NCI-H345 treated with DMSO at 0.1 percent for 48 hours (cell line): ENCODE results near the gene UQCR10.

Experiments
- DNase-seq: peaks from one replicate; lab custom pipeline; 2025; ENCODE audit not compliant: unreplicated experiment; lab: John Stamatoyannopoulos, UW

The UQCR10 gene

DNA sequence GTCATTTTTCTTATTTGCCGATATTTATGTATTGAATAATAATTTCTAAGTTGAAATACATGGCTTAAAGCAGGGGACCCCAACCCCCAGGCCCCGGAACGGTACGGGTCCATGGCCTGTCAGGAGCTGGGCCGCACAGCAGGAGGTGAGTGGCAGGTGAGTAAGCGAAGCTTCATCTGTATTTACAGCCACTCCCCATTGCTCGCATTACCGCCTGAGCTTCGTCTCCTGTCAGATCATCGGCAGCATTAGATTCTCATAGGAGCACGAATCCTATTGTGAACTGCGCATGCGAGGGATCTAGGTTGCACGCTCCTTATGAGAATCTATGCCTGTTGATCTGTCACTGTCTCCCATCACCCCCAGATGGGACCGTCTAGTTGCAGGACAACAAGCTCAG lies 4.9 kb upstream of the UQCR10 start:
- DNase-seq: no peak

DNA sequence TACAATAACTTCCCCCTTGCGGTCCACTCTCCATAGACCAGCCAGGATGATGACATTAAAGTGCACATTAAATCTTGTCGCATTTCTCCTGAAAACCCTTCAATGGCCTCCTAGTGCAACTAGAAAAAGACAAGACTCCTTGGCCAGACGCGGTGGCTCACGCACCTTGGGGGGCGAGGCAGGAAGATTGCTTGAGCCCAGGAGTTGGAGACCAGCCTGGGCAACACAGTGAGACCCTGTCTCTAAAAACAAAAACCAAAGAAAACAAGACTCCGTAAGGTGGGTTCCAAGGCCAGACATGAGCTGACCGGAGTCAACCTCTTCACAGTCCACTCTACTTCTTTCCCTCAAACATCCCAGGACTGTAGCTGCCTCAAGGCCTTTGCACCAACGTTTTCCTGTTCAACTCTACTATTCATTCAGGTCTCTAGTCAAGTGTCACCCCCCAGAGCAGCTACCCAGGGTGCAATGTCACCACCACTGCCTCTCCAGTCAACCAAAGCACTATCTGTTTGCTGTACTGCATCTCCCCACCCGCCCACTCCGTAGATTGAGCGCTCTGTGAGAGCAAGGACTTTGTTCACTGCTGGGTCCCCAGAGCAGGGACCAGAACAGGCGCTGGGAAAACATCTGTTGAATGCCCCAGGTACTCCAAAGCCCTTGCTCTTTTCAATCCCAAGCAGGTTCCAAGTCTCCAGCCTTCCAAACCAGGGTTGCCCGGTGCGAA lies 1.1 kb upstream of the UQCR10 start:
- no peak for DNase-seq

- DNase-seq: peak; percentile 92
Measured at GRCh38 chr22:29766632-29767170, 468 bp upstream of the UQCR10 start, which contains the start of gene ZMAT5. ZMAT5 (minus strand) TSS chr22:29767007; CDS start chr22:29748544, 18,463 bp downstream.

GRCh38 chr22:29768052-29768693 lies 1.0 kb downstream of the UQCR10 start:
- DNase-seq: no peak

DNA sequence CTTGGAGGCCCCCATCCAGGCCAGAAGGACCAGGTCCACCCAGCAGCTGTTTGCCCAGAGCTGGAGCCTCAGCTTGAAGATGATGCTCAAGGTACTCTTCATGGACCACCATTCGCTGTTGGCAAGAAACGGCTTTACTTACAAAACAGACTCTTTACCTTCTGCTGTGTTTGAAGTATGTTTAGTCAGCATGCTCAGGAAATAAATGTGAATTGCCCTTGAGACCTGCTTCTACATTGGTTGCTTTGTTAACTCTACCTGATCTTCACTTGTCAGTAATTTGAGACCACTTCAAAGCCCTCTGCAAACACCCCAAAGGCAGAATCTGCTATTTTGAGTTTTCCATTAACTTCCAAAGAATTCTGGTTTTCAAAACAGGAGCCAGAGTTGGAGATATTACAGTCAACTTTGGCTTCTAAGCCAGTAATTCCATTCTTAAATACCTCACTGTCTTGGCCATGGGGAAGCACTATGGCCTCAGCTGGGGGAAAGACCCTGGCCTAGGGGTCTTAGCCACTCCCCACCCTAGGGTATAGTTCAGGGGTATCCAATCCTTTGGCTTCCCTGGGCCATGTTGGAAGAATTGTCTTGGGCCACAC lies 2.7 kb downstream of the UQCR10 start:
- DNase-seq: no peak

- DNase-seq: no peak
Measured at GRCh38 chr22:29772170-29772641, 5.0 kb downstream of the UQCR10 start.

GRCh38 chr22:29773233-29773632 lies 6.1 kb downstream of the UQCR10 start:
- no peak for DNase-seq

DNA sequence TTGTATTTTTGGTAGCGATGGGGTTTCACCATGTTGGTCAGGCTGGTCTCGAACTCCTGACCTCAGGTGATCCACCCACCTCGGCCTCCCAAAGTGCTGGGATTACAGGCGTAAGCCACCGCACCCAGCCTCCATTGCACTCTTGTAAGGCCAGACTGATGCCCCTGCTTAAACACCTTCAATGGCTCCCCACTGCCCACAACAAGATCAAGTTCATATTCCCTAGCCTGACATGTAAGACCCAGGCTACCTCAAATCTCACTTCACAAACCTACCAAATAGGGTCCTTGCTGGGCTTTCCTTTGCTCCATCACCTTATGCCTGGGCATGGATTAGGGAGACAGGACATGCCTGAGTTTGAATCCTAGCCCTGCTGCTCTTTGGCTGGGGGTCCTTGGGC lies 13.1 kb downstream of the UQCR10 start:
- DNase-seq: no peak

DNA sequence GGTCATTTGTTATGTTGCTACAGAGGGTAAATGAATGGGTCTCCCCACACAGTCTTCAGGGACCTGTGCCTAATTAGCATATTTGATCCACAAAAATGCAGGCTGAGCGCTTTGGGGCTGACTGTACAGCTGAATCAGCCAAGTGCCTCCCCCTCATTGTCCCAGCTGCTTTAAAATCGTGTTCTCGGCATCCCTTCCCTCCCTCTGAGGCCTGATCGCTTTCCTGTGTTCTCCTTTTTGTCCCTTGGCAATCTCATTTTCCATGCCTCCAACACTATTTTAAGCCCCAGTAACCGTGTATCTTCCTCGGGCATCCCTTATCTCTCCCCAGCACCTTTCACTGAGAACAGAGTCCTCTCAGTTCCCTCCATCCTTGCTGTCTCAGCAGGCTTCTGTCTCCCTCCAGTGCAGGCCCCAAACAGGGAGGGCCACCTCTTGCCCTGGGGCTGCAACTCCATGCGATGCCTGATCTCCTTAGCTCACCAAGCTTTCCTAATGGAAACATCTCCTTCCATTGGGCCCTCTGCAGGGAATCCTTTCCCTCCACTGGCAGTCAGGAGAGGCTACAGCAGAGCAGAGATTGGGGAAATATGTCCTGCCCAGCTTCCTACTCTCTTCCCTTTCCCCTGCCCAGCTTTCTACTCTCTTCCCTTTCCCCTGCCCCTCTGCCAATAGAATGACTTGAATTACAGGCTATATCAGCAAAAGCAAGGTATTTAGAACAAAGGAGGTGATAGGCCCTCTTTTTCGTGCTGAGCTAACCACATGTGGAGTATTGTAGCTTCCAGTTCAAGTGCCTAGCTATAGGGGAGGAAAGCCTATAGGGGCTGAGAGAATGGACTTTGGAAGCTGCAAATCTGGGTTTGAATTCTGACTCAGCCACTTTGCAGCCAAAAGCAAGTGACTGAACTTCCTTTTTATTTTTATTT lies 13.8 kb downstream of the UQCR10 start:
- no peak for DNase-seq

DNA sequence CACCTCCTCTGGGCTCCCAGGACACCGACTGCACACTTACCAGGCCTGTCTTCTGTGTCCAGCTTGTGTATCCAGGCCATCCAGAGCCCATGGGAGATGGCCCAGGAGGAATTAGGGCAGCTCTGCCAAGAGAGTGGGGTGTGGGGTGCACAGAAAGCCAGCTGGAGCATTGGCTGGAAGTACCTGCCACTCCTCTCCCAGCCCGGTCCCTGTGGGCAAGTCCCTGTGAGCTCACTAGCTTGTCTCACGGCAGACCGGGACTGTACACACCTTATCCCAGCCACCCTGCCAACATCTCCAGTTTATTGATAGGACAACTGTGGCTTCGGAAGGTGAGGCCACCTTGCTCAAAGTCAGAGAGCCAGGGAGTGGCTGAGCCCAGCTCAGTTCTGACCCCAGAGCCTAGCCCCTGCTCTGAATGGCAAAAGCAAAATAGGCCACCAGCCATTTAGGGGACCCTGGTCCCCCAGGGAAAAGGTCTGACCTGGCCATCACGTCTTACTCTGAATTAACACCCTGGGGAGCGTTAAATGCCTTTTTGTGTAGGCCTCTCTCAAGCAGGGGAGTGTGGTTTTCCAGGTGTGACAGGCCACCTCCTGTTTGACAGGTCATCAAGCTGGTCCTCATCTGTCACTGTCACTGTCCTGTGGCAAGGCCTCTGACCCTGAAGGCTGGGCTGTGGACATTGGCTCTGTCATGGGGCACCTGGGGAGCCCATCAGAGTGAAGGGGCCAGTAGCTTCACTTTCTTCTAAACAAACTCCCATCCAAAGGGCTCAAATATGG lies 15.1 kb downstream of the UQCR10 start:
- no peak for DNase-seq

DNA sequence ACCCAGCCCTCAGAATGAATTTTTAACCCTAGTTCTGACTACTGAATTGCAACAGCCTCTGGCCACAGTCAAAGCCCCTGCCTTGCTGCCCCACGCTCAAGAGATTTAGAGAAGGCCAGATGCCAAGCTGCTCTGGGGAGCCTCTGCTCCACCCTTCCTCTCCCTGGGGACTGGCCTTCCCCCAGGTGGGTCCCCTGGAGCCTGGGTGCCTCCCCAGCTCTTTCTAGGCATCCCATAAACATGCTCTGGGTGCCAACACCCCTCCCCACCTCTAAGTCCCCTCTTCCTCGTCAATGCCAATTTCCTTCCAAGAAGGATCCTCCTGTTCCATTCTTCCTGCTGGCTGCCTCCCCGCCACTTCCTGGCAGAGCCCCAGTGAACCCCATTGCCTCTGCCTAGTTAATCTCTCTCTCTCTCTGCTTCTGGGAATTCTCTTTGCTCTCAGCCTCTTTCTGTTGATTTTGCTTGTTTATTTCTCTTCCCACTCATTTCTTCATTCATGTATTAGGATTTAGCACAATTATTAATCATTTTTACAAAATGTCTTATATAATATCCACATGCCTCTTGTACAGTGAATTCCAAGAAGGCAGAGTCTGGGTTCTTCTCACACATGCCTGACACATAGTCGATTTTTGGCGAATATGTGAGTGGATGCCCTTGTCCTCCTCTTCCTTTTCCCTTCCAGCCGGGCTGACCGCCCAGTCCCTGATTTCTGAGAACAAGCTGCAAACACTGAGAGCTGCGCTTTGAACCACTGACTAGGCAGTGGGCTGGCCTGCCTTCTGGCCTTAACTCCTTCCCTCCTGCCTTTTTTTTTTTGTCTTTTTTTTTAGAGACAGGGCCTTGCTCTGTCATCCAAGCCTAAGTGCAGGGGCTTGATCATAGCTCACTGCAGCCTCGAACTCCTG lies 17.5 kb downstream of the UQCR10 start:
- DNase-seq: no peak

GRCh38 chr22:29786031-29786430 lies 18.9 kb downstream of the UQCR10 start:
- DNase-seq: no peak

GRCh38 chr22:29787371-29787980 lies 20.3 kb downstream of the UQCR10 start:
- DNase-seq: no peak

DNA sequence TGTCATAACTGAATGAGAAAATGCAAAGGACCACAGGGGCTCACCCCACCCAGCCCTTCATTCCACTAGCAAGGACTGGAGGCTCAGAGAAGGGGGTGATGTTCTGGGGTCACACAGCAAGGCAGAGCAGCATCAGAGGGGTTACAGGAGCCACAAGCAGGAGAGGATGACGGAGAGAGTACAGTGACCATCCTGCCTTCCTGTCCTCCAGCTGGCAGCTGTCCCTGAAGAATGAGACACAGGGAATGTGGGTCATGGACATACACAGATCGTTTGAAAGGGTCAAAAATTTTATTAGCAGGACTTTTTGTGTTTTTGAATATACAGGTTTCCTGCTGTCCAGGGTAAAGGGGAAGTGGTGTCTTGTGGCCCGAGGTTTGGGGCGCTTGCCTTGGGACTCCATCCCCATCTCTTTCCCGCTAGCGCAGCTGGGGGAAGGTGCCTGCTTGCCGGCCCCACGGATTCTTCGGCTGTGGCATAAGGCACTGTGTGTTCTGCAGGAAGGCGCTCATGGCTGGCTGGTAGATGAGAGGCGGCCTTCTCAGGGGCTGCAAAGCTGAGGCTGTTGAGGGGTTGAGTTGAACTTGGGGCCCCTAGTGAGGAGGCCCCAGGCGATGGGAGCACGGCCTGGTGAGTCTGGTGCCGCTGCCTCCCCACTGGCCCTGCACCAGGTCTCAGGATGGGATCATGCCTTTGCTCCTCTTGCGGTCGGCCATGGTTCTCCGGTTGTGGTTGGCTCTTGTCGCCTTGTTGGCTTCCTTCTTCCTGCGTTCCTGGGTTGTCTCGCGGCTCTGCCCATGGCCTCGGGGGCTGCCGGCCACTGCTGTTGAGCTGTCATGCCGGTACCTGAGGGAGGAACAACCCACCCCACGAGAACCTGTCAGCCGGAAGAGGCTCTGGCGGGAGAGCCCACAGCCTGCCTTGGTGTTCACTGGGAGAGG lies 21.4 kb downstream of the UQCR10 start:
- DNase-seq: no peak

DNA sequence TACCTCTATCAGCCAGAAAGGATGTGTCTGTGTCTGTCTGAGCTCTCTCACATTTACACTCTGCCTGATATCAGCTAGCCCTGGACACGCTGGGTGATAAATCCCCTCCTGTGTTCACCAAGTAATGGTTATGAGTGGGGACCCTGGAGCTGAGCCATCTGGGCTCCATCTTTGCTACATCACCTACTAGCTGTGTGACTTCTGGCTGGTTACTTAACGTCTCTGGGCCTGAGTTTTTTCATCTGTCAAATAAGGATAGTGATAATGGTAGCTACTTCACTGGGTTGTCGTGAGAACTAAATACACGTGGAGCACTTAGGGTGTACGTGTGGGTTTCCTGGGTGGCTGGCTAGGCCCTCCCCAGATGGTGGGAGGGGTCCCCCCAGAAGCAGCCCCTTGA lies 22.9 kb downstream of the UQCR10 start:
- DNase-seq: no peak

DNA sequence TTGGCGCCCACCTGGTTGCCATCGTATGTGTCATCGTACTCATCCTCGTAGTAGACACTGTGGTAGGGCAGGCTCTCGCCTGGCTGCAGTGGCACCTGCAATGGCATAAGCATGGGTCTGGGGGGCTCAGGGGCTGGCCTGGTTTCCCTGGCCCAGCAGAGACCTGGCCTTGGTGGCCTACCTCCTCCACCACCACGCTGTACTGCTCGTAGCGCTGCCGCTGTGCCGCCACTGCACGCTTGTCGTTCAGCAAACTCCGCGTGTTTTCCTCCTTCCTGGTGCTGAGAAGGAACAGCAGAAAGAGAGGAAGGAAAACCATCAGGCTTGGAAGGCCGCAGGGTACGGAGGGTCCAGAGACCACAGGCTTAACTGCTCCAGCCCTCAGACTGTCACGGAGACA lies 26.2 kb downstream of the UQCR10 start:
- DNase-seq: no peak

DNA sequence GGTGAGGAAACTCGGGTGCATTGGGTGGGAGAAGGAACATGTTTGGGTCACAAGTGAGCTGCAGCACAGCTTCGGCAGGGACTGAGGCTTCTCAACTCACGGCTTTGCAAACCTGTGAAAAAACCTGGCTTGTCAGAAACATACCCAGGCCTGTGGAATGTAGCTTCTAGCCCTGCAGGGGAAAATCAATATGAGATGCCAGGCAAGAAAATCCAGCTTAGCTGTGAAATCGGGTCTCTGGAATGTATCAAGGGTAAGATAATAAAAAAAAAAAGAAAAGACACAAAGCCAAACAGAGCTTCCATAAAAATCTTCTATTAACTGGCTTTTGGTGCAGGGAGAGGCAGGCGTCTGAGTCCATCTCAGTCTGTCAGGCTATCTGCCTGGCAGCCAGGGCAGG lies 28.5 kb downstream of the UQCR10 start:
- DNase-seq: no peak

DNA sequence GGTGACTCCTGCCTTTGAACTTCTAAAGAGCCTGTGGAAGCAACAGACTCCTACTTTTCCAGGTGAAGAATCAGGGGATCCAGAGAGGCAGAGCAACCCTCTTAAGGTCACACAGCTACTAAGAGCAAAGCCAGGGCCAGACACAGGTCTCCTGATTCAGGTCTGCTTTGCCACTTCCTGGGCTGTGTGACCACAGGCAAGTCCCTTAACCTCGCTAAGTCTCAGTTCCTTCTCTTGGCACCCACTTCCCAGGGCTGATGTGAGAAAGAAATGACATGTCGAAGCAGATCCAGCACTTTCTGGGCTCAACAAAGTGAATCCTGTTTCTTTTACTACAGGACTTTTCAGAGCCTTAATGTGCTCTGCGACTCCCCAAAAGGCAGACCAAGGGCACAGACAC lies 30.2 kb downstream of the UQCR10 start:
- DNase-seq: no peak
